ENCODE measurements around the gene NPVF. TPM values are rescaled to one million over a fixed set of nuclear protein-coding genes. Genes with fewer than 3 reads are reported as not detected.

NPVF gene
- total RNA-seq, 1 experiment from 2014 or later: not detected

DNA sequence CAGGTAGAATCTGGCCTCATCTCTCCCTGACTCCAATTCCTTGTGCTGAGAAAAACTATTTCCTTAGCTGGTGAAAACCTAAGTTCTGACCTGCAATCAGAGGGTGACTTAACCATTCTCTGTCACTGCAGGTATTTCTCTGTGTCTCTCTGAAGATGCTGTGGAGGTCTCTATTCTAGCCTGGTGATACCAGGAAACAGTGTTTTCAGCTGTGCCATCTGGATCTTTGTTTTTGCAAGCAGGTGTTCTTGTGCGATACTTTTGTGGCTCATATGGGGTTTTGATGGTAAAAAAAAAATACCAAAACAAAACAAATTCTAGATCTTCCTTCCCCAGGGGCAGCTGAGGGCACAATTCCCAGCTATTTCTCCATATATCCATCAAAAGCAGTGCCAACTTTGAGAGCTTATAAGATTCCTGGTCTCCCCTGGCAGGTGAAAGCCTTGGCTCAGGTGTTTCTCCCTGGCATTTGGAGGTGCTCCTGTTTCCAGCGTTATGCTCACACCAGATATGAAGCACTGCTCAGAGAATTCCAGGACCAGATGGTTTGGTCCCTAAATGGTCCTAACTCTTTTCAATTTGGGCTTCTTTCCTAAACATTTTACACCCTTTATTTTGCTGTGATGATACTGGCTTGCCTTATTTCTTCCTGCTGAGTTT, 9.9 kb upstream of the NPVF start:
- Histone ChIP-seq H3K27me3 (ENCODE audit: control insufficient read depth, insufficient read depth, low read length) (peaks cover 10% of the 10 kb centered on the region), H3K27ac (ENCODE audit: low read length) (no peak overlapping the region), H3K9me3 (ENCODE audit: control insufficient read depth, insufficient read depth, low read depth, low read length) (no peaks in the 10 kb centered on the region), H3K4me3 (ENCODE audit: low read depth in 2 of 2, low read length in 2 of 2) (no peak overlapping the region), H3K4me1 (ENCODE audit: control insufficient read depth, insufficient read depth, low read length) (no peaks in the 10 kb centered on the region), H3K36me3 (ENCODE audit: control insufficient read depth, insufficient read depth, low read length) (no peaks in the 10 kb centered on the region)
- TF ChIP-seq, protein P1, sequence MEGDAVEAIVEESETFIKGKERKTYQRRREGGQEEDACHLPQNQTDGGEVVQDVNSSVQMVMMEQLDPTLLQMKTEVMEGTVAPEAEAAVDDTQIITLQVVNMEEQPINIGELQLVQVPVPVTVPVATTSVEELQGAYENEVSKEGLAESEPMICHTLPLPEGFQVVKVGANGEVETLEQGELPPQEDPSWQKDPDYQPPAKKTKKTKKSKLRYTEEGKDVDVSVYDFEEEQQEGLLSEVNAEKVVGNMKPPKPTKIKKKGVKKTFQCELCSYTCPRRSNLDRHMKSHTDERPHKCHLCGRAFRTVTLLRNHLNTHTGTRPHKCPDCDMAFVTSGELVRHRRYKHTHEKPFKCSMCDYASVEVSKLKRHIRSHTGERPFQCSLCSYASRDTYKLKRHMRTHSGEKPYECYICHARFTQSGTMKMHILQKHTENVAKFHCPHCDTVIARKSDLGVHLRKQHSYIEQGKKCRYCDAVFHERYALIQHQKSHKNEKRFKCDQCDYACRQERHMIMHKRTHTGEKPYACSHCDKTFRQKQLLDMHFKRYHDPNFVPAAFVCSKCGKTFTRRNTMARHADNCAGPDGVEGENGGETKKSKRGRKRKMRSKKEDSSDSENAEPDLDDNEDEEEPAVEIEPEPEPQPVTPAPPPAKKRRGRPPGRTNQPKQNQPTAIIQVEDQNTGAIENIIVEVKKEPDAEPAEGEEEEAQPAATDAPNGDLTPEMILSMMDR (IDR thresholded peaks at IDR 0.05): no peak
- TF ChIP-seq, protein P2, sequence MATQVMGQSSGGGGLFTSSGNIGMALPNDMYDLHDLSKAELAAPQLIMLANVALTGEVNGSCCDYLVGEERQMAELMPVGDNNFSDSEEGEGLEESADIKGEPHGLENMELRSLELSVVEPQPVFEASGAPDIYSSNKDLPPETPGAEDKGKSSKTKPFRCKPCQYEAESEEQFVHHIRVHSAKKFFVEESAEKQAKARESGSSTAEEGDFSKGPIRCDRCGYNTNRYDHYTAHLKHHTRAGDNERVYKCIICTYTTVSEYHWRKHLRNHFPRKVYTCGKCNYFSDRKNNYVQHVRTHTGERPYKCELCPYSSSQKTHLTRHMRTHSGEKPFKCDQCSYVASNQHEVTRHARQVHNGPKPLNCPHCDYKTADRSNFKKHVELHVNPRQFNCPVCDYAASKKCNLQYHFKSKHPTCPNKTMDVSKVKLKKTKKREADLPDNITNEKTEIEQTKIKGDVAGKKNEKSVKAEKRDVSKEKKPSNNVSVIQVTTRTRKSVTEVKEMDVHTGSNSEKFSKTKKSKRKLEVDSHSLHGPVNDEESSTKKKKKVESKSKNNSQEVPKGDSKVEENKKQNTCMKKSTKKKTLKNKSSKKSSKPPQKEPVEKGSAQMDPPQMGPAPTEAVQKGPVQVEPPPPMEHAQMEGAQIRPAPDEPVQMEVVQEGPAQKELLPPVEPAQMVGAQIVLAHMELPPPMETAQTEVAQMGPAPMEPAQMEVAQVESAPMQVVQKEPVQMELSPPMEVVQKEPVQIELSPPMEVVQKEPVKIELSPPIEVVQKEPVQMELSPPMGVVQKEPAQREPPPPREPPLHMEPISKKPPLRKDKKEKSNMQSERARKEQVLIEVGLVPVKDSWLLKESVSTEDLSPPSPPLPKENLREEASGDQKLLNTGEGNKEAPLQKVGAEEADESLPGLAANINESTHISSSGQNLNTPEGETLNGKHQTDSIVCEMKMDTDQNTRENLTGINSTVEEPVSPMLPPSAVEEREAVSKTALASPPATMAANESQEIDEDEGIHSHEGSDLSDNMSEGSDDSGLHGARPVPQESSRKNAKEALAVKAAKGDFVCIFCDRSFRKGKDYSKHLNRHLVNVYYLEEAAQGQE (IDR thresholded peaks at IDR 0.05; ENCODE audit: insufficient read depth in 1 of 2, low read depth in 2 of 2, low read length in 1 of 2): no peak
- TF ChIP-seq TCF7L2 (IDR thresholded peaks at IDR 0.05; ENCODE audit: low read depth, low read length) (no peak), POLR2AphosphoS5 (IDR thresholded peaks at IDR 0.05; ENCODE audit: low read depth, low read length) (no peak), SIN3A (IDR thresholded peaks at IDR 0.05; ENCODE audit: borderline replicate concordance, insufficient read depth, low read depth, low read length) (no peak)
- in situ Hi-C loops (cut with HindIII; ENCODE audit: low pct_unique_long_range_greater_than_20kb, low sequenced_read_pairs): no loop called here
- ChIA-PET POLR2A (no interaction called here), CTCF (no interaction called here)
- intact Hi-C loops (cut with micrococcal nuclease; ENCODE audit: unreplicated experiment): no loop called here
- DNase-seq (ENCODE audit: low read depth, low spot score) (no peak), ATAC-seq (no peak)
- no TSS peak for BruUV-seq (replicated peaks)

DNA sequence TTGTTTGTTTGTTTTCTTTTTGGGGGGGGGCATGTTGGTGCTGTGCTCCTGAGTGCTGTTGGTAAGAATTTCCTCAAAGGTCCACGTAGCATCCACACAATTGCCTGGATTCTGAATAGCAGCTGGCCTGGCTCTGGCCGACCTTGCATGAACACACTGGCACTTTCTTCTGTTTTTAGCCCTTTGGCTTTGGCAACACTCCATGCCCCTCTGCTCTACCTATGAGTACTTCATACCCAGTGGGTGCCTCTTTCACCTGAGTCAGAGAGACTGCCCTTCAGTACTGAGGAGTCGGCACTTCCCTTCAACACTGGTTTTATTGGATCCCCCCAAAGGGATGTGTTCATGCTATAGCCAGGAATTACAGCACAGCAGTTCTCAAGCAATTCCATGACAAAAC, 7.2 kb upstream of the NPVF start:
- Histone ChIP-seq H3K4me3 (ENCODE audit: low read depth in 2 of 2, low read length in 2 of 2) (no peak overlapping the region), H3K4me1 (ENCODE audit: control insufficient read depth, insufficient read depth, low read length) (no peaks in the 10 kb centered on the region), H3K27me3 (ENCODE audit: control insufficient read depth, insufficient read depth, low read length) (peaks cover 7% of the 10 kb centered on the region), H3K9me3 (ENCODE audit: control insufficient read depth, insufficient read depth, low read depth, low read length) (no peaks in the 10 kb centered on the region), H3K27ac (ENCODE audit: low read length) (no peak overlapping the region), H3K36me3 (ENCODE audit: control insufficient read depth, insufficient read depth, low read length) (no peaks in the 10 kb centered on the region)
- intact Hi-C loops (cut with micrococcal nuclease; ENCODE audit: unreplicated experiment) (no loop called here), in situ Hi-C loops (cut with HindIII; ENCODE audit: low pct_unique_long_range_greater_than_20kb, low sequenced_read_pairs) (no loop called here)
- TF ChIP-seq TCF7L2 (IDR thresholded peaks at IDR 0.05; ENCODE audit: low read depth, low read length) (no peak), POLR2AphosphoS5 (IDR thresholded peaks at IDR 0.05; ENCODE audit: low read depth, low read length) (no peak), SIN3A (IDR thresholded peaks at IDR 0.05; ENCODE audit: borderline replicate concordance, insufficient read depth, low read depth, low read length) (no peak)
- TF ChIP-seq, protein P2 (IDR thresholded peaks at IDR 0.05; ENCODE audit: insufficient read depth in 1 of 2, low read depth in 2 of 2, low read length in 1 of 2): no peak
- TF ChIP-seq, protein P1 (IDR thresholded peaks at IDR 0.05): no peak
- no TSS peak for BruUV-seq (replicated peaks)
- ATAC-seq: no peak
- no peak for DNase-seq (ENCODE audit: low read depth, low spot score)
- ChIA-PET POLR2A (no interaction called here), CTCF (no interaction called here)
